Dedifferentiated amniotic fluid mesenchymal stem cell (primary cell): ENCODE results near the gene IFFO2.
"Not testable (repeated sequence)": the region's sequence is repeated elsewhere in the genome, so short reads cannot be mapped to it uniquely, and the experiment has no call there.

Experiments
- DNase-seq: peaks from one replicate; pipeline ENCODE4 v3.0.0-alpha.2; 2016; ENCODE audit errors: extremely low spot score

Gene IFFO2

GRCh38 chr1:18875107-18875795, 81.2 kb downstream of the IFFO2 start:
- DNase-seq, result peak; percentile 77

- DNase-seq, result no peak
These were observed 81.9 kb downstream of the IFFO2 start for GRCh38 chr1:18874600-18874999.

- no peak for DNase-seq
These were observed 82.4 kb downstream of the IFFO2 start for GRCh38 chr1:18874036-18874435.

- DNase-seq, result no peak
These were observed 84.3 kb downstream of the IFFO2 start for GRCh38 chr1:18872071-18872611.

- DNase-seq, result no peak
These were observed 84.9 kb downstream of the IFFO2 start for GRCh38 chr1:18871401-18872070.

GRCh38 chr1:18870957-18871356, 85.5 kb downstream of the IFFO2 start:
- DNase-seq, result no peak

- not testable (repeated sequence) for DNase-seq
These were observed 85.9 kb downstream of the IFFO2 start for GRCh38 chr1:18870595-18870865.

GRCh38 chr1:18869847-18870594, 86.5 kb downstream of the IFFO2 start:
- no peak for DNase-seq

- no peak for DNase-seq
These were observed 87.6 kb downstream of the IFFO2 start for GRCh38 chr1:18868801-18869424.

- DNase-seq, result no peak
These were observed 88.1 kb downstream of the IFFO2 start for GRCh38 chr1:18868354-18868753.

GRCh38 chr1:18866846-18867245, 89.6 kb downstream of the IFFO2 start:
- DNase-seq, result no peak

GRCh38 chr1:18866314-18866713, 90.2 kb downstream of the IFFO2 start:
- DNase-seq, result no peak

GRCh38 chr1:18865176-18865575, 91.3 kb downstream of the IFFO2 start:
- DNase-seq, result no peak

GRCh38 chr1:18861590-18861989, 94.9 kb downstream of the IFFO2 start:
- DNase-seq, result no peak

- DNase-seq, result no peak
These were observed 95.4 kb downstream of the IFFO2 start for GRCh38 chr1:18861082-18861481.

GRCh38 chr1:18859560-18859959, 96.9 kb downstream of the IFFO2 start, which contains the start of gene TAS1R2:
Gene TAS1R2, minus strand, starts transcription at chr1:18859660. Its CDS starts 0 bp downstream, at chr1:18859660.
- DNase-seq, result no peak

- no peak for DNase-seq
These were observed 98.3 kb downstream of the IFFO2 start for GRCh38 chr1:18858070-18858688.

- DNase-seq, result no peak
These were observed 100.0 kb downstream of the IFFO2 start for GRCh38 chr1:18856435-18856834.

GRCh38 chr1:18855573-18855972, 100.9 kb downstream of the IFFO2 start:
- no peak for DNase-seq

- no peak for DNase-seq
These were observed 102.0 kb downstream of the IFFO2 start for GRCh38 chr1:18854331-18855025.
